Duodenal mucosa (tissue), 2 donors: ENCODE results near the gene SLC35A5.

ENCODE experiments used
- H3K27ac ChIP-seq: one replicate; pipeline ENCODE4 v1.7.0; 2013; ENCODE audit warnings: low read depth, low read length
- H3K27me3 ChIP-seq, 2 donors: one replicate each; pipeline ENCODE4 v1.7.0; 2013; ENCODE audit warnings: low read length in 2 of 2, control low read depth in 1 of 2; ENCODE audit not compliant: insufficient read depth in 2 of 2, control insufficient read depth in 1 of 2
- H3K36me3 ChIP-seq, 2 donors: one replicate each; pipeline ENCODE4 v1.7.0; 2013; ENCODE audit warnings: low read length in 2 of 2, control low read depth in 1 of 2; ENCODE audit not compliant: insufficient read depth in 2 of 2, control insufficient read depth in 1 of 2
- H3K4me1 ChIP-seq, 2 donors: one replicate each; pipeline ENCODE4 v1.7.0; 2013; ENCODE audit warnings: low read length in 2 of 2, control low read depth in 1 of 2; ENCODE audit not compliant: insufficient read depth in 2 of 2, control insufficient read depth in 1 of 2
- H3K4me3 ChIP-seq, 2 donors: one replicate each; pipeline ENCODE4 v1.7.0; 2013; ENCODE audit warnings: low read length in 2 of 2, low read depth in 1 of 2
- H3K9ac ChIP-seq, 2 donors: one replicate each; pipeline ENCODE4 v1.7.0; 2013; ENCODE audit warnings: low read length in 2 of 2, low read depth in 1 of 2
- H3K9me3 ChIP-seq, 2 donors: one replicate each; pipeline ENCODE4 v1.7.0; 2013; ENCODE audit warnings: low read length in 2 of 2, control low read depth in 1 of 2; ENCODE audit not compliant: control insufficient read depth in 1 of 2

SLC35A5 gene

GRCh38 chr3:112634786-112635541 is 73.1 kb downstream of the SLC35A5 start:
- no peaks in the 10 kb centered on the region for H3K4me1 ChIP-seq
- H3K27ac ChIP-seq = peak overlapping the region; percentile 5
- H3K36me3 ChIP-seq = no peaks in the 10 kb centered on the region
- no peak overlapping the region for H3K4me3 ChIP-seq
- no peak overlapping the region for H3K9ac ChIP-seq
- H3K27me3 ChIP-seq = no peaks in the 10 kb centered on the region
- H3K9me3 ChIP-seq = no peaks in the 10 kb centered on the region
